Spleen (tissue), 11 donors: ENCODE data around the gene NHLRC4. TPM values are rescaled to one million over a fixed set of nuclear protein-coding genes. Genes with fewer than 3 reads are reported as not detected.

ENCODE experiments used
- DNase-seq: peaks from one replicate; pipeline ENCODE4 v3.0.0-alpha.2; 2020
- H3K27ac ChIP-seq, 8 donors: fragments of 200-600 bp; sonication (generic) in 7 of 8; 1 replicate in 4 of 8; 2 replicates in 4 of 8; pipeline versions ENCODE4 v1.5.0 to v1.8.0; 2016 to 2021; ENCODE audit warnings: inconsistent platforms in 4 of 8, mild to moderate bottlenecking in 4 of 8, moderate library complexity in 1 of 8
- H3K27me3 ChIP-seq, 7 donors: fragments of 200-600 bp; sonication (generic) in 6 of 7; replicated peaks in 1 of 7; 1 replicate in 4 of 7; 2 replicates in 3 of 7; pipeline versions ENCODE4 v1.5.0 to v1.8.0; 2016 to 2021; ENCODE audit warnings: inconsistent platforms in 3 of 7, mild to moderate bottlenecking in 1 of 7
- H3K36me3 ChIP-seq, 6 donors: fragments of 200-600 bp; sonication (generic) in 5 of 6; 1 replicate in 4 of 6; 2 replicates in 2 of 6; pipeline versions ENCODE4 v1.5.0 to v1.8.0; 2016 to 2021; ENCODE audit warnings: inconsistent platforms in 2 of 6
- H3K4me1 ChIP-seq, 6 donors: fragments of 200-600 bp; sonication (generic) in 5 of 6; 1 replicate in 3 of 6; 2 replicates in 3 of 6; pipeline versions ENCODE4 v1.5.0 to v1.8.0; 2016 to 2021; ENCODE audit warnings: inconsistent platforms in 3 of 6
- H3K4me3 ChIP-seq, 8 donors: fragments of 200-600 bp; sonication (generic) in 7 of 8; 1 replicate in 4 of 8; 2 replicates in 4 of 8; pipeline versions ENCODE4 v1.5.0 to v1.8.0; 2016 to 2021; ENCODE audit warnings: inconsistent platforms in 4 of 8, mild to moderate bottlenecking in 4 of 8, moderate library complexity in 2 of 8
- H3K9me3 ChIP-seq, 8 donors: fragments of 200-600 bp; sonication (generic) in 7 of 8; 1 replicate in 4 of 8; 2 replicates in 4 of 8; pipeline versions ENCODE4 v1.5.0 to v1.8.0; 2016 to 2021; ENCODE audit warnings: inconsistent platforms in 4 of 8
- CTCF ChIP-seq, 11 experiments: fragments of 200-600 bp in 7 of 11; fragments of 450-650 bp in 4 of 11; sonication (generic) in 4 of 11; IDR thresholded peaks in 8 of 11; conservative IDR thresholded peaks in 3 of 11; 1 replicate in 7 of 11; 2 replicates in 4 of 11; pipeline versions ENCODE4 v1.4.0 to v1.8.0; 2016 to 2021; ENCODE audit warnings: antibody characterized with exemption in 11 of 11, inconsistent platforms in 4 of 11, mild to moderate bottlenecking in 1 of 11
- POLR2A ChIP-seq, 3 donors: fragments of 450-650 bp; IDR thresholded peaks; one replicate each; pipeline ENCODE4 v1.5.1; 2017; ENCODE audit warnings: antibody characterized with exemption in 3 of 3, mild to moderate bottlenecking in 1 of 3
- POLR2AphosphoS5 ChIP-seq, 3 donors: sonication (generic); formaldehyde crosslinking; IDR thresholded peaks; one replicate each; pipeline ENCODE4 v1.5.1; 2017; ENCODE audit warnings: antibody characterized with exemption in 3 of 3
- WGBS, 5 donors: extraction: QIAGEN DNeasy Blood & Tissue Kit in 3 of 5; methylation state at CpG; one replicate each; pipeline versions ENCODE4 v1.1.5 to v1.1.7; 2013 to 2018; 5-methylcytosine and 5-hydroxymethylcytosine counted together
- intact Hi-C: fragments of 100-400 bp; cut with DNase I; formaldehyde crosslinking; loops from one replicate; pipeline ENCODE4 v1.15.0; 2023; ENCODE audit warnings: low total_unique reads
- polyA plus RNA-seq, 3 donors: library from polyadenylated mRNA; stranded (reverse); fragments of 200-250 nt; gene quantifications; one replicate each; pipeline ENCODE4 v1.2.1, GENCODE V29; 2013
- total RNA-seq, 7 donors: library from RNA; depleted of rRNA in 3 of 7; stranded (reverse); fragments of >200 nt in 3 of 7; fragmentation: NEBNext Ultra II Directional in 4 of 7; extraction: Animal tissue kit (Norgen Biotek cat#: 25700) in 4 of 7; gene quantifications; one replicate each; pipeline versions ENCODE4 v1.1.0 to v1.2.1, GENCODE V29; 2016 to 2021
- donor health status: healthy with polysubstance abuse.
- donor health status: DM: no; HTN: no; CAD: no; lungs with moderate emphysema.
- donor health status: DM: no; HTN: no; CAD: no.
- donor health status: Bipolar disorder and iron deficiency.
- donor health status: healthy.
- donor health status: DM: no; HTN: no; CAD: no.
- donor health status: DM: yes; HTN: yes; CAD: no.

The NHLRC4 gene
- total and polyA plus RNA-seq, 10 donors, result 1.5 to 8.8 (median 4.2) TPM

DNA sequence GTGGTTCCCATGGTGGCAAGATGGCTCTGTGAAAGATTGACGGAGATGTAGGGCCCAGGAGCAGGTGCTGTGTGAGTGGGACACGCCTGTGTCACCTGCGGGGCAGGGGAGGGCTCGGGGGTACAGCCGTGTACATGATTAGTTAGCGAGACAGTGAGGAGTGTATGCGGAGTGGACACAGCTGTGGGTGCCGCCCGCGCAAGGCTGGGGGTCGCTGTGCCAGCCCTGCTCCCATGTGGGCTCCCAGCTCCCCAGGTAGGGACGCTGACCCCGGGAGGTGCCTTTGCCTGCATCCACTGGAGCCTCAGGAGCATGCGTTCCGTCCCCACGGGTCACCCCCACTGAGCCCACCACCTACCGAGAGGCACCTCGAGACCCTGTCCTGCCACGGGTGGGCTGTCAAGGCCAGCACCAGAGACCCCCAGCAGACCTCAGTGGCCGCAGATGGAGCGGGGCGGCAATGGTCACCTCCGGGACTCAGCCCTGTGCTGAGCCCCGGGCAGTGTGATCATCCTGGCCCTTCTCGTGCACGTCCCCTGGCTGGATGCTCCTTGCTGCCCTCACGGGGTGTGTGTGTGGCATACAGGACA lies 31.9 kb upstream of the NHLRC4 start:
- WGBS, 5 donors, result 94 to 98% (median 94%) methylated on average over 12 to 27 of the region's 27 CpGs
- no peak overlapping the region for H3K4me3 ChIP-seq
- peaks cover 0 to 82% (median 30%) of the 10 kb centered on the region in 6 donors for H3K36me3 ChIP-seq
- peaks cover 8 to 58% (median 27%) of the 10 kb centered on the region in 6 donors for H3K4me1 ChIP-seq
- intact Hi-C loops, result no loop called here
- no peaks in the 10 kb centered on the region for H3K9me3 ChIP-seq
- no peak for DNase-seq
- H3K27me3 ChIP-seq, result no peaks in the 10 kb centered on the region
- no peak overlapping the region for H3K27ac ChIP-seq
- TF ChIP-seq POLR2AphosphoS5 (IDR thresholded peaks at IDR 0.05) (no peak), POLR2A (IDR thresholded peaks at IDR 0.05) (no peak), CTCF (IDR thresholded peaks at IDR 0.05 in 8 of 11, conservative IDR thresholded peaks at IDR 0.05 in 3 of 11) (no peak)

DNA sequence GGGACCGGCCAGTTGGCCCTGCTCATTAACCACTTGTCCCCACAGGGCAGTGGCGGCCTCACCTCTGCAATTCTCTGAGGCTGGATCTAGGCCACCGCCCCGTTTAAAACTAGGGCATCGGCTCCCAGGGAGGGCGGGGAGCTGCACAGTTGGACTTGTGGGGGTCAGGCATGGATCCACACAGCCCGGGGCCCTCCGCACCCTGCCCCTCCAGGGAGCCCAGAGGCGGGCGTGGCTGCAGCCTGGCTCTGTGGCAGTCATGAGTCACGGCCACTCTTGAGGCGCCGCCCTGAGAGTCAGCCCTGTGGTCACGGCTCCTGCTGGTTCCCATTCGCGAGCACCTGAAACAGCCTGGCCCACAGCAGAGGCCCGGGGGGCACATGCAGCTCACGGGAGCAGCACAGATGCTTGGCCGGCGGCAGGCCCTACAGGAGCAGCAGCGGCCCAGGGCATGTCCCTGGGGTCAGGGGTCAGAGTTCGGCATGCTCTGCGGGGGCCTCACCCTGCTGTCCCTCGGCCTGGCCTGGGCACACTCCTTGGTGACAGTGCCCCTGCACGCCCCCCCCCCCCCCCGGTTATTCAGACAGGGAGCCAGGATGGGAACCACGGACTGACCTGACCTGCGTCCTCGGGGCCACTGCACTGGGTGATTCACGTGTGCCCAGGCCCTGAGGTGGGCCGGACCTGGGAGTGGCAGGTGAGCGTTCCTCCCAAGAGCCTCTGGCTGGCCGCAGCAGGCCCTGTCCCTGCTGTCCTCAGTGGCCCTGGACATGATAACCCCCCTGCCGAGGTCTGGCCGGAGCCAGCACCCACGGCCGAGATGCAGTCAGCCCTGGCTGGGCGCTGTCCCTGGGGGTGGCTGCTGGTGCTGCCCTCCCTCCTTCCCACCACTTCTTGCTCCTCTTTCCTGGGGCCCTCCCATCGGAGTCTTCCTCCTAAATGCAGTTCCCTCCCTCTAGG lies 31.1 kb upstream of the NHLRC4 start:
- Histone ChIP-seq H3K4me1 (peaks cover 4 to 50% (median 20%) of the 10 kb centered on the region in 6 donors), H3K27me3 (no peaks in the 10 kb centered on the region), H3K4me3 (no peak overlapping the region), H3K27ac (no peak overlapping the region), H3K9me3 (no peaks in the 10 kb centered on the region), H3K36me3 (peaks cover 0 to 82% (median 34%) of the 10 kb centered on the region in 6 donors)
- intact Hi-C loops, result no loop called here
- 82 to 96% (median 90%) methylated on average over 18 to 39 of the region's 39 CpGs for WGBS, 5 donors
- no peak for TF ChIP-seq POLR2AphosphoS5 (IDR thresholded peaks at IDR 0.05)
- no peak for DNase-seq

DNA sequence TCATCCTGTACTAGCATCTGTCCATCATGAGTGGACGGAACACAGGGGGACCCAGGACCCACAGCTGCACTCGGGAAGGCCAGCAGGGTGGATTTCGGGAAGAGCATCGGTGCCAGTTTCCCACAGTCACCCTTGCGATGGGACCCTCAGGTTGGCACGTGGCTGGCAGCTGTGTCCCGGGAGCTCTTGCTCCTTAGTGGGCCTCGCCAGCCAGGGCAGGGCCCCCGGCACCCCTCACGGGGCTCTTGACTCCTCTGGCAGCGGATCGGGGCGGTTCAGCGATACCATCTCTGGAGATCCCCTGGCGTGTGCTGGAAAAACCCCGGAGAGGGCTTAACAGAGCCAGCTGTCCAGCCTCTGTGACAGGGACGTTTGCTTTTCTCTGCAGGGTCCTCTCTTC lies 30.1 kb upstream of the NHLRC4 start:
- TF ChIP-seq CTCF (IDR thresholded peaks at IDR 0.05 in 8 of 11, conservative IDR thresholded peaks at IDR 0.05 in 3 of 11), result no peak
- TF ChIP-seq POLR2A (IDR thresholded peaks at IDR 0.05), result no peak
- TF ChIP-seq POLR2AphosphoS5 (IDR thresholded peaks at IDR 0.05), result no peak
- H3K27ac ChIP-seq, result no peak overlapping the region
- H3K4me1 ChIP-seq, result peaks cover 0 to 40% (median 14%) of the 10 kb centered on the region in 6 donors
- intact Hi-C loops, result no loop called here
- no peaks in the 10 kb centered on the region for H3K27me3 ChIP-seq
- no peaks in the 10 kb centered on the region for H3K9me3 ChIP-seq
- 92 to 96% (median 94%) methylated on average over 8 to 17 of the region's 17 CpGs; no CpG with 5 or more reads in 1 of the 5 donors for WGBS, 5 donors
- DNase-seq, result no peak
- H3K4me3 ChIP-seq, result no peak overlapping the region
- peaks cover 0 to 86% (median 36%) of the 10 kb centered on the region in 6 donors for H3K36me3 ChIP-seq

GRCh38 chr16:537415-538335 lies 29.1 kb upstream of the NHLRC4 start:
- Histone ChIP-seq H3K4me1 (peaks cover 0 to 35% (median 14%) of the 10 kb centered on the region in 6 donors), H3K36me3 (peaks cover 0 to 94% (median 36%) of the 10 kb centered on the region in 6 donors), H3K9me3 (no peaks in the 10 kb centered on the region), H3K27me3 (no peaks in the 10 kb centered on the region), H3K4me3 (no peak overlapping the region), H3K27ac (no peak overlapping the region)
- TF ChIP-seq POLR2AphosphoS5 (IDR thresholded peaks at IDR 0.05) (no peak), CTCF (IDR thresholded peaks at IDR 0.05 in 8 of 11, conservative IDR thresholded peaks at IDR 0.05 in 3 of 11) (no peak), POLR2A (IDR thresholded peaks at IDR 0.05) (no peak)
- intact Hi-C loops, result no loop called here
- no peak for DNase-seq
- 93 to 95% (median 94%) methylated on average over 50 to 60 of the region's 60 CpGs for WGBS, 5 donors
